AG04450 (cell line): ENCODE results near the gene ATP6V1C2. TPM values are rescaled to one million over a fixed set of nuclear protein-coding genes. Genes with fewer than 3 reads are reported as not detected.

Source experiments
- CTCF ChIA-PET: fragments of 300-600, 350-600 bp; formaldehyde crosslinking; extraction: SDS; loops from one replicate; lab custom pipeline; 2022; ENCODE audit warnings: antibody characterized with exemption, inconsistent platforms; lab: Charles Lee
- POLR2A ChIA-PET: fragments of 350-600 bp; formaldehyde crosslinking; extraction: SDS; loops from one replicate; lab custom pipeline; 2021; ENCODE audit warnings: antibody characterized with exemption, inconsistent platforms; lab: Yijun Ruan, JAX
- DNase-seq: peaks from one replicate; pipeline ENCODE4 v3.0.0-alpha.2; 2011; ENCODE audit warnings: low read depth, low spot score
- H3K27ac ChIP-seq: one replicate; pipeline ENCODE4 v1.5.1; 2012; ENCODE audit warnings: low read depth, low read length, control low read depth
- H3K27me3 ChIP-seq: one replicate; pipeline ENCODE4 v1.6.0; 2012; ENCODE audit warnings: low read length; ENCODE audit not compliant: control insufficient read depth, insufficient read depth
- H3K4me3 ChIP-seq: 2 replicates; pipeline ENCODE4 v1.5.1; 2011; ENCODE audit warnings: mild to moderate bottlenecking, low read depth, low read length, control low read depth
- H3K9me3 ChIP-seq: 2 replicates; pipeline ENCODE4 v1.5.1; 2012; ENCODE audit warnings: low read length; ENCODE audit not compliant: control insufficient read depth, insufficient read depth
- CTCF ChIP-seq: IDR thresholded peaks from 2 replicates; pipeline ENCODE4 v1.5.1; 2011; ENCODE audit warnings: low read depth, low read length, control low read depth, inconsistent platforms
- polyA plus RNA-seq: library from polyadenylated mRNA; depleted of rRNA; stranded (reverse); fragments of >200 nt; gene quantifications from 2 replicates; pipeline ENCODE4 v1.2.3, GENCODE V29; 2011

Gene ATP6V1C2
- polyA plus RNA-seq, 1 experiment = 0.14 TPM

- CTCF ChIA-PET = interaction anchor here (1.3 to 1.7 kb wide), 2 partner anchors 11 to 13 kb away, joined by 4 to 7 read pairs; no protein-coding TSS in a partner anchor
- POLR2A ChIA-PET = no interaction called here
- no peak overlapping the region for H3K4me3 ChIP-seq
- no peaks in the 10 kb centered on the region for H3K9me3 ChIP-seq
- no peak for TF ChIP-seq CTCF
- no peak for DNase-seq
- H3K27ac ChIP-seq = no peak overlapping the region
- H3K27me3 ChIP-seq = peaks cover 47% of the 10 kb centered on the region
These were observed 98.4 kb downstream of the ATP6V1C2 start for GRCh38 chr2:10819714-10820314.

GRCh38 chr2:10820562-10820961 lies 99.1 kb downstream of the ATP6V1C2 start:
- ChIA-PET POLR2A (no interaction called here), CTCF (interaction anchor here (0.6 to 1.7 kb wide), 3 partner anchors 11 to 802 kb away, joined by 3 to 7 read pairs (median 4); no protein-coding TSS in a partner anchor)
- Histone ChIP-seq H3K4me3 (no peak overlapping the region), H3K27ac (no peak overlapping the region), H3K9me3 (no peaks in the 10 kb centered on the region), H3K27me3 (peaks cover 49% of the 10 kb centered on the region)
- DNase-seq = no peak
- TF ChIP-seq CTCF = no peak

- ChIA-PET POLR2A (no interaction called here), CTCF (interaction anchor here (0.6 to 1.7 kb wide), 3 partner anchors 10 to 801 kb away, joined by 3 to 7 read pairs (median 4); no protein-coding TSS in a partner anchor)
- no peak overlapping the region for H3K4me3 ChIP-seq
- H3K27ac ChIP-seq = no peak overlapping the region
- H3K27me3 ChIP-seq = peaks cover 51% of the 10 kb centered on the region
- no peak for TF ChIP-seq CTCF
- DNase-seq = no peak
- no peaks in the 10 kb centered on the region for H3K9me3 ChIP-seq
These were observed 99.7 kb downstream of the ATP6V1C2 start for GRCh38 chr2:10820978-10821695.

- no peak for DNase-seq
- ChIA-PET POLR2A (no interaction called here), CTCF (interaction anchor here (0.7 to 2.9 kb wide), 4 partner anchors 8 to 308 kb away, joined by 4 to 23 read pairs (median 4); no protein-coding TSS in a partner anchor)
- H3K27ac ChIP-seq = no peak overlapping the region
- H3K27me3 ChIP-seq = peaks cover 54% of the 10 kb centered on the region
- H3K9me3 ChIP-seq = no peaks in the 10 kb centered on the region
- TF ChIP-seq CTCF = no peak
- H3K4me3 ChIP-seq = no peak overlapping the region
These were observed 102.8 kb downstream of the ATP6V1C2 start for GRCh38 chr2:10824191-10824590.

GRCh38 chr2:10826026-10826425 lies 104.6 kb downstream of the ATP6V1C2 start:
- TF ChIP-seq CTCF = no peak
- DNase-seq = no peak
- ChIA-PET CTCF (interaction anchor here (1.6 kb wide), 1 partner anchor 9 kb away, joined by 8 read pairs; no protein-coding TSS in a partner anchor), POLR2A (no interaction called here)
- H3K9me3 ChIP-seq = no peaks in the 10 kb centered on the region; the same call in 1 of the 2 replicates
- no peak overlapping the region for H3K4me3 ChIP-seq
- peaks cover 53% of the 10 kb centered on the region for H3K27me3 ChIP-seq
- H3K27ac ChIP-seq = no peak overlapping the region
